NT2/D1 (cell line): ENCODE results near the gene EGLN1.

ENCODE experiments used
- YY1 ChIP-seq: IDR thresholded peaks from 2 replicates; pipeline ENCODE4 v1.6.1; 2011; ENCODE audit not compliant: insufficient read length, insufficient read depth
- ZNF274 ChIP-seq: IDR thresholded peaks from 2 replicates; pipeline ENCODE4 v1.6.1; 2011; ENCODE audit warnings: mild to moderate bottlenecking, low read depth, low read length

- TF ChIP-seq ZNF274 (no peak), YY1 (no peak)
These were observed 104.6 kb downstream of the EGLN1 start for GRCh38 chr1:231317306-231318014.
